ENCODE results near the gene VSIR.

GRCh38 chr10:71703577-71703976 is 69.7 kb downstream of the VSIR start:
- TF ChIP-seq CTCF (IDR thresholded peaks at IDR 0.05 in 2 of 3, conservative IDR thresholded peaks at IDR 0.05 in 1 of 3; ENCODE audit: borderline replicate concordance in 1 of 3, insufficient read depth in 1 of 3, low read depth in 2 of 3, low read length in 2 of 3) (0 out of 6 replicates have a peak, but pooled peaks of 1 of the 3 experiments have one; percentile 11), POLR2A (IDR thresholded peaks at IDR 0.05; ENCODE audit: borderline replicate concordance, extremely low read depth, insufficient read depth, insufficient read length) (no peak), SP1 (IDR thresholded peaks at IDR 0.05; ENCODE audit: low read depth) (no peak)
- TF ChIP-seq, protein P1, sequence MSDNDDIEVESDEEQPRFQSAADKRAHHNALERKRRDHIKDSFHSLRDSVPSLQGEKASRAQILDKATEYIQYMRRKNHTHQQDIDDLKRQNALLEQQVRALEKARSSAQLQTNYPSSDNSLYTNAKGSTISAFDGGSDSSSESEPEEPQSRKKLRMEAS (IDR thresholded peaks at IDR 0.05) = no peak

Measured in HCT116 (cell line).